ENCODE measurements around the gene CELSR1.

CELSR1 gene

DNA sequence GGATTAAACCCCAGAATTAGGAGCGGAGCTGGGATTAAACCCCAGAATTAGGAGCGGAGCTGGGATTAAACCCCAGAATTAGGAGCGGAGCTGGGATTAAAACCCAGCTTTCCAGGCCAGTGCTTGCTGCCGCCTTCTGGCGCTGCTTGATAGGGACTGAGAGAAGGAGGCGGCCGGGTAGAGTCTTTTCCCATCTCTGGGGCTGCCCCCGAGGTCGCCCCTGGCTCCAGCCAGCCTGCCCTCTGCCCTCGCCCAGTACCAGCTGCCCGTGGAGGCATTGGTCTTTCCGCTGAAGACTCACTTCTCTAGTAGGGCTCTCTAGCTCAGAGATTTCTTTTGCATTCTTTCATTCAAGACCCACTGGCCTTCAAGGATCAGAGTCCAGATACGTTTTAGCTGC is 196.7 kb downstream of the CELSR1 start:
- Histone ChIP-seq H2BK15ac (ENCODE audit: low read length) (no peak overlapping the region), H2BK5ac (ENCODE audit: low read length) (no peak overlapping the region), H4K8ac (ENCODE audit: low read depth, low read length) (no peak overlapping the region), H3K23ac (ENCODE audit: low read depth, low read length, poor library complexity) (no peak overlapping the region), H2AK5ac (ENCODE audit: low read depth, low read length) (no peak overlapping the region), H3K4me1 (ENCODE audit: control insufficient read depth in 2 of 2, insufficient read depth in 1 of 2, low read depth in 1 of 2, low read length in 2 of 2) (peaks cover 6 to 9% of the 10 kb centered on the region in 2 donors), H3K14ac (ENCODE audit: low read length) (no peak overlapping the region), H3K4me2 (ENCODE audit: insufficient read depth, low read length, poor library complexity, severe bottlenecking) (no peak overlapping the region), H4K91ac (ENCODE audit: low read depth, low read length, poor library complexity) (no peak overlapping the region), H3K79me1 (ENCODE audit: low read depth, low read length) (peaks cover 3% of the 10 kb centered on the region), H2BK12ac (ENCODE audit: low read length) (no peak overlapping the region), H3K9me3 (replicated peaks in 1 of 2; ENCODE audit: control insufficient read depth in 2 of 2, insufficient read depth in 1 of 2, low read depth in 1 of 2, low read length in 2 of 2) (no peaks in the 10 kb centered on the region), H3K36me3 (replicated peaks in 1 of 2; ENCODE audit: control insufficient read depth in 2 of 2, insufficient read depth in 2 of 2, low read length in 2 of 2) (peaks cover 37 to 80% of the 10 kb centered on the region in 2 donors), H3K27me3 (ENCODE audit: control insufficient read depth in 3 of 3, insufficient read depth in 3 of 3, low read depth in 1 of 3, low read length in 3 of 3) (no peaks in the 10 kb centered on the region), H3K9ac (ENCODE audit: low read depth, low read length, poor library complexity) (no peak overlapping the region), H3K18ac (ENCODE audit: low read length) (no peak overlapping the region), H2AFZ (ENCODE audit: low read length) (no peak overlapping the region), H3K27ac (replicated peaks; ENCODE audit: low read length) (no peak overlapping the region), H2BK120ac (ENCODE audit: low read depth, low read length) (no peak overlapping the region), H3K4me3 (ENCODE audit: low read length in 2 of 2) (no peak overlapping the region), H3K4ac (ENCODE audit: low read length) (no peak overlapping the region)
- no peak for DNase-seq (ENCODE audit: low spot score)
- whole genome bisulfite sequencing, 2 donors (ENCODE audit: extremely low coverage in 2 of 2, insufficient read length in 2 of 2, insufficient replicate concordance in 1 of 2), result no CpG with 5 or more reads among the region's 13 CpGs

DNA sequence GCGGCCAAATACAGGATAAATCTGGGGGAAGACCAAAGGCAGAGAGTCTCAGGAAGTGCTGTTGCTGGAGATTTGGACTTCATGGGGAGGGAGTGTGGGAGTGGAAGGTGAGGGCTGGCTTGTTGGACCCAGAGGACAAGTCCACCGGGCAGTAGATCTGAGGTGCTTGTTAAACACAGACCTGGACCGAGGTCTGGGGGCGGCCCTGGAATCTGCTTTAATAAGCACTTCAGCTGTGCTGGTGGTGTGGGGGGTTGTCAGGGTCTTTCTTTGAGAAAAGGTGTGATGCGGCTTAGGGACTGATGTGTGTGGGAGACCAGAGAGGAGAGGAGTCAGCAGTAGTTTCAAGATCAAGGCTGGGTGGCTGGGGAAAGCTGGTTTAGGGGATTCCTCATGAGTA is 197.5 kb downstream of the CELSR1 start:
- Histone ChIP-seq H3K9me3 (replicated peaks in 1 of 2; ENCODE audit: control insufficient read depth in 2 of 2, insufficient read depth in 1 of 2, low read depth in 1 of 2, low read length in 2 of 2) (no peaks in the 10 kb centered on the region), H3K14ac (ENCODE audit: low read length) (no peak overlapping the region), H2BK15ac (ENCODE audit: low read length) (no peak overlapping the region), H4K8ac (ENCODE audit: low read depth, low read length) (no peak overlapping the region), H4K91ac (ENCODE audit: low read depth, low read length, poor library complexity) (no peak overlapping the region), H3K79me1 (ENCODE audit: low read depth, low read length) (peaks cover 3% of the 10 kb centered on the region), H3K23ac (ENCODE audit: low read depth, low read length, poor library complexity) (no peak overlapping the region), H2BK120ac (ENCODE audit: low read depth, low read length) (no peak overlapping the region), H3K4me2 (ENCODE audit: insufficient read depth, low read length, poor library complexity, severe bottlenecking) (no peak overlapping the region), H2BK12ac (ENCODE audit: low read length) (no peak overlapping the region), H3K27ac (replicated peaks; ENCODE audit: low read length) (no peak overlapping the region), H3K18ac (ENCODE audit: low read length) (no peak overlapping the region), H3K4me1 (ENCODE audit: control insufficient read depth in 2 of 2, insufficient read depth in 1 of 2, low read depth in 1 of 2, low read length in 2 of 2) (peaks cover 6 to 9% of the 10 kb centered on the region in 2 donors), H3K4ac (ENCODE audit: low read length) (no peak overlapping the region), H2AK5ac (ENCODE audit: low read depth, low read length) (no peak overlapping the region), H3K9ac (ENCODE audit: low read depth, low read length, poor library complexity) (no peak overlapping the region), H2BK5ac (ENCODE audit: low read length) (no peak overlapping the region), H3K36me3 (replicated peaks in 1 of 2; ENCODE audit: control insufficient read depth in 2 of 2, insufficient read depth in 2 of 2, low read length in 2 of 2) (peaks cover 35 to 73% of the 10 kb centered on the region in 2 donors), H3K27me3 (ENCODE audit: control insufficient read depth in 3 of 3, insufficient read depth in 3 of 3, low read depth in 1 of 3, low read length in 3 of 3) (no peaks in the 10 kb centered on the region), H2AFZ (ENCODE audit: low read length) (no peak overlapping the region), H3K4me3 (ENCODE audit: low read length in 2 of 2) (no peak overlapping the region)
- no peak for DNase-seq (ENCODE audit: low spot score)
- no CpG with 5 or more reads among the region's 5 CpGs for WGBS, 2 donors (ENCODE audit: extremely low coverage in 2 of 2, insufficient read length in 2 of 2, insufficient replicate concordance in 1 of 2)

DNA sequence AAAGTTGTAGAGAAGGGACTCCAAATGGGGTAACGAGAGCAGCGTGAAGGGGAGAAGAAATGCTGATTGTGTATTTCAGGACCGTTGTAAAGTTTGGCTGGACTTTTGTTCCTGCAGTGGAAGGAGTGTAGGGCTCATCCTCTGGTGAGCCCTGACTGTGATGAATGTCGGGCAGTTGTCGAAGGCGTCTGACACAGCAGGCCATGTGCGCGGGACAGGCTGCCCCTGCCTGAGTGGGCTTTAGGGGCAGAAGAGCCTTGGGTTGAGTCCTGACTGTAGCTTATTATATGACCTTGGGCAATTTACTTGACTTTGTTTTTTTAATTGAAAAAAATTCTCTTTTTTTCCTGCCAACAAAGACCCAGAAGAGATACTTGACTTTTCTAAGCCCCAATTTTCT is 198.8 kb downstream of the CELSR1 start:
- no peak overlapping the region for H3K14ac ChIP-seq (ENCODE audit: low read length)
- H3K23ac ChIP-seq (ENCODE audit: low read depth, low read length, poor library complexity), result no peak overlapping the region
- no peak overlapping the region for H2AK5ac ChIP-seq (ENCODE audit: low read depth, low read length)
- WGBS, 2 donors (ENCODE audit: extremely low coverage in 2 of 2, insufficient read length in 2 of 2, insufficient replicate concordance in 1 of 2), result no CpG with 5 or more reads among the region's 8 CpGs
- H2AFZ ChIP-seq (ENCODE audit: low read length), result no peak overlapping the region
- H2BK12ac ChIP-seq (ENCODE audit: low read length), result no peak overlapping the region
- no peak overlapping the region for H3K4ac ChIP-seq (ENCODE audit: low read length)
- no peak for DNase-seq (ENCODE audit: low spot score)
- no peak overlapping the region for H3K9ac ChIP-seq (ENCODE audit: low read depth, low read length, poor library complexity)
- no peak overlapping the region for H4K8ac ChIP-seq (ENCODE audit: low read depth, low read length)
- H3K4me3 ChIP-seq (ENCODE audit: low read length in 2 of 2), result no peak overlapping the region
- H3K18ac ChIP-seq (ENCODE audit: low read length), result no peak overlapping the region
- H3K27ac ChIP-seq (replicated peaks; ENCODE audit: low read length), result no peak overlapping the region
- no peak overlapping the region for H4K91ac ChIP-seq (ENCODE audit: low read depth, low read length, poor library complexity)
- no peaks in the 10 kb centered on the region for H3K27me3 ChIP-seq (ENCODE audit: control insufficient read depth in 3 of 3, insufficient read depth in 3 of 3, low read depth in 1 of 3, low read length in 3 of 3)
- H3K9me3 ChIP-seq (replicated peaks in 1 of 2; ENCODE audit: control insufficient read depth in 2 of 2, insufficient read depth in 1 of 2, low read depth in 1 of 2, low read length in 2 of 2), result no peaks in the 10 kb centered on the region
- H3K79me1 ChIP-seq (ENCODE audit: low read depth, low read length), result peaks cover 3% of the 10 kb centered on the region
- H3K4me1 ChIP-seq (ENCODE audit: control insufficient read depth in 2 of 2, insufficient read depth in 1 of 2, low read depth in 1 of 2, low read length in 2 of 2), result peaks cover 6 to 9% of the 10 kb centered on the region in 2 donors
- H2BK120ac ChIP-seq (ENCODE audit: low read depth, low read length), result no peak overlapping the region
- no peak overlapping the region for H2BK5ac ChIP-seq (ENCODE audit: low read length)
- H3K36me3 ChIP-seq (replicated peaks in 1 of 2; ENCODE audit: control insufficient read depth in 2 of 2, insufficient read depth in 2 of 2, low read length in 2 of 2), result peaks cover 25 to 62% of the 10 kb centered on the region in 2 donors
- H3K4me2 ChIP-seq (ENCODE audit: insufficient read depth, low read length, poor library complexity, severe bottlenecking), result no peak overlapping the region
- no peak overlapping the region for H2BK15ac ChIP-seq (ENCODE audit: low read length)

DNA sequence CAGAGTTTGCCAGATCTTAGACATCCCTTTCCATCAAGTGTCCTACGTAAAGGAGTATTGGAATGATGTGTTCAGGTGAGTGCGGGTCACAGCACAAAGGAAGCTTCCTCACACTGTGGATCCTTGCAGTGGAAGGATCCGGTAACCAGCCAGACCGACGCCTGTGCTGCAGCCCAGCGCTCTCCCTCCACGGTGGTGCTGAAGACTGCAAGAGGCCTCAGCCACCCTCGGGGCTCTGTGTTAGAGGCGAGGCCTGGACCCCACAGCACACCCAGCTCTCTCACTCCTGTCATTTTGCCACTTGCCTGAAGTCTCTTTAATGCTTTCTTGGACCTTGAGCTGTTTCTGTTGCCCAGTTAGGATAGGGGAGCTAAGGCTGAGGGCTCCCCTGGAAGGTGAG is 199.6 kb downstream of the CELSR1 start:
- H4K8ac ChIP-seq (ENCODE audit: low read depth, low read length), result no peak overlapping the region
- no peak overlapping the region for H4K91ac ChIP-seq (ENCODE audit: low read depth, low read length, poor library complexity)
- no peak overlapping the region for H3K14ac ChIP-seq (ENCODE audit: low read length)
- H3K18ac ChIP-seq (ENCODE audit: low read length), result no peak overlapping the region
- H2BK120ac ChIP-seq (ENCODE audit: low read depth, low read length), result no peak overlapping the region
- no peak overlapping the region for H3K4me3 ChIP-seq (ENCODE audit: low read length in 2 of 2)
- peaks cover 5 to 6% of the 10 kb centered on the region in 2 donors for H3K4me1 ChIP-seq (ENCODE audit: control insufficient read depth in 2 of 2, insufficient read depth in 1 of 2, low read depth in 1 of 2, low read length in 2 of 2)
- no peak overlapping the region for H2AK5ac ChIP-seq (ENCODE audit: low read depth, low read length)
- H2BK5ac ChIP-seq (ENCODE audit: low read length), result no peak overlapping the region
- H3K36me3 ChIP-seq (replicated peaks in 1 of 2; ENCODE audit: control insufficient read depth in 2 of 2, insufficient read depth in 2 of 2, low read length in 2 of 2), result peaks cover 28 to 62% of the 10 kb centered on the region in 2 donors
- H3K4ac ChIP-seq (ENCODE audit: low read length), result no peak overlapping the region
- DNase-seq (ENCODE audit: low spot score), result no peak
- H2AFZ ChIP-seq (ENCODE audit: low read length), result no peak overlapping the region
- no peak overlapping the region for H2BK15ac ChIP-seq (ENCODE audit: low read length)
- H3K27me3 ChIP-seq (ENCODE audit: control insufficient read depth in 3 of 3, insufficient read depth in 3 of 3, low read depth in 1 of 3, low read length in 3 of 3), result no peaks in the 10 kb centered on the region
- H2BK12ac ChIP-seq (ENCODE audit: low read length), result no peak overlapping the region
- no CpG with 5 or more reads among the region's 9 CpGs for WGBS, 2 donors (ENCODE audit: extremely low coverage in 2 of 2, insufficient read length in 2 of 2, insufficient replicate concordance in 1 of 2)
- no peak overlapping the region for H3K27ac ChIP-seq (replicated peaks; ENCODE audit: low read length)
- no peak overlapping the region for H3K23ac ChIP-seq (ENCODE audit: low read depth, low read length, poor library complexity)
- no peak overlapping the region for H3K9ac ChIP-seq (ENCODE audit: low read depth, low read length, poor library complexity)
- H3K79me1 ChIP-seq (ENCODE audit: low read depth, low read length), result peaks cover 3% of the 10 kb centered on the region
- H3K9me3 ChIP-seq (replicated peaks in 1 of 2; ENCODE audit: control insufficient read depth in 2 of 2, insufficient read depth in 1 of 2, low read depth in 1 of 2, low read length in 2 of 2), result no peaks in the 10 kb centered on the region
- no peak overlapping the region for H3K4me2 ChIP-seq (ENCODE audit: insufficient read depth, low read length, poor library complexity, severe bottlenecking)

All from neuronal stem cell (in vitro differentiated cells).